M059J (cell line): ENCODE measurements around the gene DCHS2. TPM values are rescaled to one million over a fixed set of nuclear protein-coding genes. Genes with fewer than 3 reads are reported as not detected.
A peak's percentile ranks its signal among the peaks of the same experiment; 100 is the strongest.

Source experiments
- DNase-seq: peaks from one replicate; pipeline ENCODE4 v3.0.0-alpha.2; 2012; ENCODE audit warnings: low read depth
- total RNA-seq: library from RNA; depleted of rRNA; stranded (reverse); fragments of >200 nt; shearing (Covaris generic); gene quantifications from 2 replicates; pipeline ENCODE4 v1.2.3, GENCODE V29; 2014; rRNA removed

The DCHS2 gene
- total RNA-seq, 1 experiment from 2014 or later = under 0.01 TPM

DNA sequence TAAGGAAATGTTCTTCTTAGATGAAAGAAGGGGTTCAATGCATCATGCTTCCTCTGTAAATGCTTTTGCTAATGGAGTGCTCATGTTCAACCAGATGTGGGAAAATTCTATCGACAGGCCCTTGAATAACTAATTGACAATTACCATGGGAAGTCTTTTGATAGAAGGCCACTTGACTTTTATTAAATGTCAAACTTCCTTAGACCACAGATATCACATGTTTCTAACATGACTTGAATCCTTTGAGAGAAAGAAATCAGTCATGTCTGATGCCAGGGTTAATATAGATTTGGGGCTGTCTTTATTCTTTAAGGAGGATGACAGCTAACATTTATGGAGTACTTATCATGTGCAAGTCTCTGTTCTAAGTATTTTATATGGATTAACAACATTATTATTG lies 280.1 kb downstream of the DCHS2 start:
- no peak for DNase-seq

DNA sequence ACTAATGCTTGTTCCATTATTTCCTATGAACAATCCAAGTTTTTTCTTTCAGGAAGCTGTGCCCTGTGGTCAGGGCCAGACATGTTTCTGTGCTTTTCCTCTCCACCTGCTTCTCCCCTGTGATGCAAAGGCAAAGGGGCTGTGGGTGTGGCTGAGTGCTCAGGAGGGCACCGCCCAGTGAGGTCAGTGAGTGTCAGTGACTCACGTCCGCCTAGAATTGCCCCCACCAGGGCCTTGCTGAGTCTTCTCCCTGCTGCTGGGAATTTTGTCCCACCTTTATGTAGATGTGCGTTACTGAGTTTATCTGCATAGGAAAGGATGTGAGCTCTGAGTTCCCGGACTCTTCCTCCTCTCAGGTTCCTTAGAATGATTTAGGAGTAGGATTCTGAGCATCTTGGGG lies 283.2 kb downstream of the DCHS2 start:
- DNase-seq = peak; percentile 8

DNA sequence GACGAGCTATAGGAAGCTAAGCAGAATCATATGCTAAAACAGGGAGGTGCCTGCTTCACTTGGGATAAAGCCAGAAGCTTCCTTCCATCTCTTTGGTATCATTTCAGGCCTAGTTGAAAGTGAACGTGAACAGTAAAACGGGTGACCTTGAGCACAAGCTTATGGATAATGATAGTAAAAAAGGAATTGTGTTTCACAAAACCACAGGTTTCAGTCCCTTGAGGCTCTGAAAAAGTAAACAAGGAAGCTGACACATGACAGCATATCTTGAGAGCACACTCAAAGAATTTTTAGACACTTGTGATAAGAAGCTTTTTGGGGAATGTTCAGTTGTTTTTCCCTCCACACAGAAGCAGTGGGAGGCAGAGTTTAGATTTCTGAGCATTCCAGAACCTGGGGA lies 286.1 kb downstream of the DCHS2 start:
- DNase-seq = peak; percentile 53

DNA sequence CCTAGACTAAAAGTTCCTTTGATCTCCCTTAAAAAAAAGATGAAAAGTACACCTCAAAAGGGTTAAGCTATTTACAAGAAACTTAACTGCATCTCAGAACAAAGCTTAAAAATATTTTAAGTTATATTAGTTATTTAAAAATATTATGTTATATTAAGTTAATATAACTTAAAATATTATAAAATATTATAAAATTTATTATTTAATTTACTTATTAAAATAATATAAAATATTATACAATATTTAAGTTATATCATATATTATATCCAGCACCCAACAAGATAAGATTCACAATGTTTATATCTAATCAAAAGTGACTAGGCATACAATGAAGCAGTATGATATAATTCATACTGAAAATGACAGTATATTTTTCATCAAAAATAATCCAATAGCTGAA lies 296.9 kb downstream of the DCHS2 start:
- no peak for DNase-seq

DNA sequence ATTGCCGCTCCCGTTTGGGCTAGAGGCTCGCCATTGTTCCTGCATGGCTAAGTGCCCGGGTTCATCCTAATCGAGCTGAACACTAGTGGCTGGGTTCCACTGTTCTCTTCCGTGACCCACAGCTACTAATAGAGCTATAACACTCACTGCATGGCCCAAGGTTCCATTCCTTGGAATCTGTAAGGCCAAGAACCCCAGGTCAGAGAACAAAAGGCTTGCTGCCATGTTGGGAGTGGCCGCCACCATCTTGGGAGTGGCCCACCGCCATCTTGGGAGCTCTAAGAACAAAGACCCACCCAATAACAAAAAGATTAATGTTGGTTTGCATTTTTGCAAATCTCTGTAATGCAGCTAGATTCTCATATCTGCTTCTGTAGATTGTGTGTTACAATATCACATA lies 299.0 kb downstream of the DCHS2 start:
- no peak for DNase-seq

DNA sequence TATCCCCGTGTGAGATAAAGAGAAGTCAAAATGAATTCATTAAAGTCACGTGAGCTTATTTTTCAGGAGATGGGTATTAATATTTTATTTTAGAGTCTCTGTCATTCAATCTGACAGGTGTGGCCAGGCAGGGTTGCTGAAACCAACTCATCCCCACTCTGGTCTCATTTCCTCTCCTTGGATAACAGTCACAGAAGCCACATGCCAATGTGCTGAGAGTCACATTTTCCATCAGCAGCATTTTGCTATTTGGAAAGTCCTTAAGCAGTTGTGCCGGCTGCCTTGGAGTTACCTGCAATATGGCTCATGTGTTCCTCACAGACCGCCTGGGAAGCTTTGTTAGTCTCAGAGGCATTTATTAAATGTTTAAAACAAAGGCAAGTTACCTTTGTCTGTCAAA lies 302.3 kb downstream of the DCHS2 start:
- peak; percentile 76 for DNase-seq

DNA sequence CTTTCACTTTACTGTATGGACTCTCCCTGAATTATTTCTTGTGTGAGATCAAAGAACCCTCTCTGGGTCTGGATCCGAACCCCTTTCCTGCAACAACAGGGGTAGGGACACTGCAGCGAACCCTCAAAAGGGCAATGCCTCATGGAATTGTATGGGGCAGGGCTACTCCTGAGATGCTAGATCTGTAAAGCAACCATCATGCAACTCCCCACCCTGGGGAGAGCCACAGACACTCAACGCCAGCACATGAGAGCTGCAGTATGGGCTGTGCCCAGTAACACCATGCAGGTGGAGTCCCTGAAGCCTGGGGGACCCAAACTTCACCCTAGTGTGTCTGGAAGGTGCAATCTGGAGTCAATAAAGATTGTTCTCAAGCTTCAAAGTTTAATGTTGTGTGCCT lies 304.7 kb downstream of the DCHS2 start:
- DNase-seq = no peak

DNA sequence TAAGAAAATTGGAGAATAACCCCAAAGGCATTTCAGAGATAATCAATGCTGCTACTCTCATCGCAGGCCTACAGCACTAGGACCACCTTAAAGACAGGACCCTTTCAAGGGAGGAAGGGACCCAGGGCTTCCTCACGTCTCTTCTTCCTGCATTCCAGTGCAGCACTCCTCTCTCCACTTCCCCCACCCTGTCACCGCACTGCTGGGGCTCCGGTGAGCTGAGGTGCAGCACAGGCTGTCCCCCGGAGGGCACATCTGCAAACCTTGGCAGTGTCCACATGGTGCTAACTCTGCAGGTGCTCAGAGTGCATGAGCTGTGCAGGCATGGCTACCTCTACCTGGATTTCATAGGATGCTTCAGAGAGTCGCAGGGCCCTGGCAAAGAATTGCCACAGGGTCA lies 305.6 kb downstream of the DCHS2 start:
- DNase-seq = no peak

DNA sequence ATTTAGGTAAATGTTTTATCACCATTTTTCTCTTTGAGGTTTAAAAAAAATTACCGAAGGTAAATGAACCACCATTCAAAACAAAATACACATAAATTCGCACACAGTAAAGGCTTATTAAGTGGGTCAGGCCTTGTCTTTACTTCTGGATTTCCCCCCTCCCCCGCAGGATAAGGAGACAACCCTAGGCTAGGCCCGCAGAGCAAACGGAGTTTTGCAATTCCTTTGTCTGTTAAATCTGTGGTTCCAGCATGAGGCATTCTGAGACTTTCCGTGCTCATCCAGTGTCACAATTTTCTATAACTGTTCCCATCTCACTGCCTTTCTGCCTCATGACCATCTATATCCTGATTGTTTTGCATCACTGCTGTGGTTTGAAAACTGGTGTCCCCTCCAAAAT lies 307.4 kb downstream of the DCHS2 start:
- DNase-seq = no peak

DNA sequence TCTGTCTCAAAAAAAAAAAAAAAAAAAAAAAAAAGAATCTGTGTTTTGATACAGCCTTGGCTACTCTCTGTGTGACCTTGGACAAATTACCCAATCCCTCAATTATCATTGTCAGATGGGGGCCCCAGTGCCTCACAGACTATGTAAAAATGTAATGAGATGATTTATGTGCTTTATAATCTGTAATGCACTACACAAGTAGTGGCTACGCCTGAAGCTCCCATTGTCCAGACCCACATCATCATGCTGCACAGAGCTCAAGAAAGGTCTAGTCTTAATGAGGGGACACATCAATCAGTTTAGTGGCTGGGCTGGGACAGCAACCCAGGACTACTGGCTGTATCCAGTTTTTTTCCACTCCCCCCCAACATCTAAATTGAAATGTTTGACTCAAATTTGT lies 308.3 kb downstream of the DCHS2 start:
- DNase-seq = no peak

Other genes starting within 250 kb of the DCHS2 start
- gene PLRG1, start 58.6 kb upstream of the DCHS2 start, total RNA-seq = 55.9 and 61.7 TPM in 2 replicates
- not detected in 2 replicates for gene FGB, start 71.2 kb upstream of the DCHS2 start, total RNA-seq
- gene FGA, start 98.9 kb upstream of the DCHS2 start, total RNA-seq = not detected in 2 replicates
- not detected in 2 replicates for gene FGG, start 120.9 kb upstream of the DCHS2 start, total RNA-seq